GM12878 (cell line): Measurements from ENCODE around the gene UQCC5. TPM values are rescaled to one million over a fixed set of nuclear protein-coding genes. Genes with fewer than 3 reads are reported as not detected.

Experiments
- ATAC-seq: fragments of 200-7000 bp; cut with Tn5 transposase; 3 replicates; pipeline ENCODE4 v1.9.1; 2020; ENCODE audit warnings: mild to moderate bottlenecking, moderate library complexity
- BruUV-seq: library from RNA; stranded (reverse); fragments of 400-500 nt; replicated peaks from 2 replicates; lab custom pipeline; 2021; lab: Mats Ljungman, UMichigan
- CTCF ChIA-PET: fragments of 300-600 bp; sonication (Branson Sonifier 250); formaldehyde crosslinking; extraction: SDS; loops from one replicate; lab custom pipeline; 2021; ENCODE audit warnings: inconsistent platforms; lab: Yijun Ruan, JAX
- POLR2A ChIA-PET: fragments of 350-600 bp; formaldehyde crosslinking; extraction: SDS; loops from one replicate; lab custom pipeline; 2021; ENCODE audit warnings: inconsistent platforms; lab: Charles Lee
- RAD21 ChIA-PET: fragments of 300-600 bp; sonication (Branson Sonifier 250); formaldehyde crosslinking; loops from one replicate; lab custom pipeline; 2023; ENCODE audit warnings: antibody characterized with exemption; ENCODE audit not compliant: unreplicated experiment; lab: Charles Lee
- SMC1A ChIA-PET: fragments of 300-600 bp; sonication (Branson Sonifier 250); formaldehyde crosslinking; loops from one replicate; lab custom pipeline; 2023; ENCODE audit not compliant: unreplicated experiment, uncharacterized antibody; lab: Charles Lee
- DNase-seq: peaks from one replicate; pipeline ENCODE4 v3.0.0-alpha.2; 2011; ENCODE audit warnings: low read depth, low spot score
- FAIRE-seq: peaks from 3 replicates; lab custom pipeline; 2011; peaks lifted over from hg19 to GRCh38; lab: Jason Lieb, UNC
- H2AFZ ChIP-seq: 2 replicates; pipeline ENCODE4 v1.6.0; 2011; ENCODE audit warnings: low read depth, low read length, control low read depth; ENCODE audit not compliant: control insufficient read depth
- H3K27ac ChIP-seq: 2 replicates; pipeline ENCODE4 v1.5.1; 2011; ENCODE audit warnings: control low read depth; ENCODE audit not compliant: control insufficient read depth, insufficient read depth
- H3K27me3 ChIP-seq, 2 experiments: replicated peaks in 1 of 2; 2 replicates each; pipeline versions ENCODE4 v1.6.0 to v1.6.1; 2011; ENCODE audit warnings: low read length in 1 of 2; ENCODE audit not compliant: control insufficient read depth in 2 of 2, insufficient read depth in 2 of 2
- H3K36me3 ChIP-seq, 2 experiments: 2 replicates each; pipeline ENCODE4 v1.5.1; 2011; ENCODE audit warnings: low read length in 1 of 2; ENCODE audit not compliant: control insufficient read depth in 2 of 2, insufficient read depth in 2 of 2
- H3K4me1 ChIP-seq: 2 replicates; pipeline ENCODE4 v1.6.1; 2011; ENCODE audit warnings: mild to moderate bottlenecking, low read length, moderate library complexity, mixed read lengths; ENCODE audit not compliant: control insufficient read depth, insufficient read depth
- H3K4me2 ChIP-seq: 2 replicates; pipeline ENCODE4 v1.6.0; 2011; ENCODE audit warnings: control low read depth; ENCODE audit not compliant: control insufficient read depth, insufficient read depth
- H3K4me3 ChIP-seq: fragments of 200-600 bp; sonication (generic); 2 replicates; pipeline ENCODE4 v1.5.1; 2016
- H3K79me2 ChIP-seq: 2 replicates; pipeline ENCODE4 v1.6.0; 2011; ENCODE audit warnings: low read length; ENCODE audit not compliant: control insufficient read depth, insufficient read depth
- H3K9ac ChIP-seq: 2 replicates; pipeline ENCODE4 v1.8.0; 2011; ENCODE audit warnings: low read length, control low read depth, mixed read lengths; ENCODE audit not compliant: control insufficient read depth, insufficient read depth
- H3K9me3 ChIP-seq: replicated peaks from 3 replicates; pipeline ENCODE4 v1.5.1; 2011; ENCODE audit warnings: mild to moderate bottlenecking, low read length; ENCODE audit not compliant: control insufficient read depth, insufficient read depth
- H4K20me1 ChIP-seq: 2 replicates; pipeline ENCODE4 v1.6.0; 2011; ENCODE audit not compliant: control insufficient read depth, insufficient read depth
- CBX5 ChIP-seq: sonication (generic); IDR thresholded peaks from 2 replicates; pipeline ENCODE4 v1.6.1; 2016; ENCODE audit warnings: low read depth, moderate library complexity, mild to moderate bottlenecking, inconsistent platforms
- ESRRA ChIP-seq: IDR thresholded peaks from 2 replicates; pipeline ENCODE4 v1.6.1; 2012; ENCODE audit warnings: mild to moderate bottlenecking, low read length, improper control_type of control experiment
- MYC ChIP-seq: IDR thresholded peaks from 2 replicates; pipeline ENCODE4 v1.6.1; 2011; ENCODE audit warnings: mild to moderate bottlenecking, low read length, moderate library complexity, inconsistent platforms; ENCODE audit not compliant: insufficient read depth, insufficient replicate concordance, insufficient read length, severe bottlenecking
- RUNX3 ChIP-seq: IDR thresholded peaks from 2 replicates; pipeline ENCODE4 v1.6.1; 2012; ENCODE audit warnings: low read length, inconsistent platforms
- SIN3A ChIP-seq: IDR thresholded peaks from 2 replicates; pipeline ENCODE4 v1.6.1; 2012; ENCODE audit warnings: low read depth, low read length, improper control_type of control experiment
- TCF12 ChIP-seq: IDR thresholded peaks from 2 replicates; pipeline ENCODE4 v1.6.1; 2011; ENCODE audit warnings: low read depth, mild to moderate bottlenecking, low read length
- WGBS: methylation state at CpG from one replicate; pipeline ENCODE4 v1.1.6; 2016; ENCODE audit warnings: low lambda C conversion rate; ENCODE audit not compliant: insufficient replicate concordance, insufficient coverage; ENCODE audit errors: missing lambda C conversion rate; 5-methylcytosine and 5-hydroxymethylcytosine counted together
- in situ Hi-C: fragments of 300-500 bp; cut with MboI; formaldehyde crosslinking; loops from 9 replicates; pipeline ENCODE4 v1.14.3; 2018; ENCODE audit warnings: mixed read lengths
- intact Hi-C: fragments of 100-400 bp; cut with micrococcal nuclease; formaldehyde crosslinking; loops from one replicate; pipeline ENCODE4 v1.14.2; 2022; ENCODE audit not compliant: unreplicated experiment
- polyA plus RNA-seq, 11 experiments: library from polyadenylated mRNA; depleted of rRNA in 4 of 11; unstranded in 6 of 11; stranded (reverse) in 5 of 11; fragments of >200 nt; fragmentation: Nextera tagmentation in 4 of 11; fragmentation: Illumina TruSeq in 1 of 11; extraction: Ambion mirVana in 4 of 11; extraction: Trizol in 1 of 11; gene quantifications; 1 replicate in 1 of 11; 2 replicates in 10 of 11; pipeline versions ENCODE4 v1.2.1 to v1.2.3, GENCODE V29; 2011 to 2016; ENCODE audit warnings: inconsistent platforms in 2 of 11, missing spikeins in 2 of 11, low read depth in 1 of 11
- total RNA-seq, 4 experiments: library from RNA; depleted of rRNA in 3 of 4; stranded (reverse); fragments of >200 nt in 3 of 4; fragmentation: Illumina TruSeq in 1 of 4; extraction: Trizol in 1 of 4; gene quantifications; 2 replicates each; pipeline versions ENCODE4 v1.2.1 to v1.2.3, GENCODE V29; 2013 to 2021

Gene UQCC5
- total and polyA plus RNA-seq, 10 of the 15 experiments (the other 5 are each of a cell fraction or from before 2014, with no cell fraction given) = 15.1 to 84.8 (median 28.0) TPM

DNA sequence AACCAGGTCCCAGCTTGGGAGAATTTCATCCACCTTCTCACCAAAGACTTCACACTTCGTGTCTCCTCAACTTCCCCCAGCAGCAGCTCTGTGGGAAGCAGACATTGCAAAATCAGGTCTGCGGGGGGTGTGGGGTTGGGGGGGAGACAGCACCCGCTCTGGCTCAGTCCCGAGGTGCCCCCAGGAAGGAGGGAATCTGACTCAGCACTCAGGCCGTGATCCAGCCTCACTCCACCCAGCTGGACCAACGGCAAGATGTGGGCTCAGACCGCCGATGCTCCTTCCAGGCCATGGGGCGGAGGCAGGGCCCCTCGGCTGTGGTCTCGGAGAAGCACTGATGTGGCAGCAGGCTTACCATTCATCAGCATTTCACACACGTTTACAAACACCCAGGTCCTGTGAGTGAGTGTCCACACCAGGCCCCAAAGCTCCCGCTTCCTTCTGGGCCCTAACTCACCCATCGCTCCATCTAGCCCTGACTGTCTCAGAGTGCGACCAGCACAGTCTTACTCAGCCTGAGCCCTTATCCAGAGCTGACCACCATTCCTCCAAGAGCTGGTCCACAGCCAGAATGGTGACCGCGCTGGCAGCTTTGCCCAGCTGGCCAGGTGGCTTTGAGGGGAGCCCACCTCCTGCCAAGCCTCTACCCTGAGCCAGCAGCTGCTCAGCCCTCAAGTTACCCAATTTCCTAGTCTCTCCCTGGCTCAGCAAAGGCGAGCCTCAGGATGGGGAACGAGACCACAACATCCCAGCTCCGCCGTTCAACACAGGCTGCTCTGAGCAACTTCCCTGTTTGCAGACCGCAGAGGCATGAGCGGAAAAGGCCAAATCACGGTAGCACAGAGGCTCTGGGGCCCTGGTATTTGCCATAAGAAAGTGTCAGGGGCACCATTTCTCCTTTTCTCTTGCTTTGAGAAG, 38.0 kb upstream of the UQCC5 start:
- ATAC-seq (no peak; the same call in 2 of the 3 replicates), DNase-seq (no peak), FAIRE-seq (no peak)
- SMC1A ChIA-PET = no interaction called here
- Histone ChIP-seq H3K9me3 (no peaks in the 10 kb centered on the region), H3K4me3 (no peak overlapping the region), H3K27me3 (no peaks in the 10 kb centered on the region), H3K9ac (no peak overlapping the region), H2AFZ (no peak overlapping the region; the same call in 1 of the 2 replicates), H3K27ac (no peak overlapping the region), H3K4me1 (no peaks in the 10 kb centered on the region), H3K4me2 (no peak overlapping the region), H3K36me3 (no peaks in the 10 kb centered on the region), H3K79me2 (no peaks in the 10 kb centered on the region), H4K20me1 (no peaks in the 10 kb centered on the region)
- no TSS peak for BruUV-seq
- CTCF ChIA-PET = interaction anchor here (1.4 kb wide), 1 partner anchor 52 kb away, joined by 4 read pairs; no protein-coding TSS in a partner anchor
- POLR2A ChIA-PET = interaction anchor here (0.5 kb wide), 1 partner anchor 216 kb away, joined by 3 read pairs; no protein-coding TSS in a partner anchor
- in situ Hi-C loops (no loop called here), intact Hi-C loops (no loop called here)
- TF ChIP-seq RUNX3 (peak; percentile 22; the same call in 1 of the 2 replicates), MYC (no peak)
- WGBS = 34% methylated on average over 23 of the region's 24 CpGs
- RAD21 ChIA-PET = no interaction called here

- H3K4me3 ChIP-seq = no peak overlapping the region
- no peak for FAIRE-seq
- RAD21 ChIA-PET = no interaction called here
- in situ Hi-C loops = no loop called here
- CTCF ChIA-PET = interaction anchor here (0.6 kb wide), 1 partner anchor 69 kb away, joined by 3 read pairs; no protein-coding TSS in a partner anchor
- H3K36me3 ChIP-seq = no peaks in the 10 kb centered on the region
- DNase-seq = no peak
- ATAC-seq = no peak
- no peak overlapping the region for H3K9ac ChIP-seq
- intact Hi-C loops = no loop called here
- H2AFZ ChIP-seq = no peak overlapping the region
- no peaks in the 10 kb centered on the region for H3K4me1 ChIP-seq
- 57% methylated on average over 11 of the region's 11 CpGs for WGBS
- H3K27me3 ChIP-seq = no peaks in the 10 kb centered on the region
- TF ChIP-seq CBX5 = no peak
- no peak for TF ChIP-seq ESRRA
- no peak for TF ChIP-seq TCF12
- TF ChIP-seq SIN3A = no peak
- TF ChIP-seq, all 136 proteins: peak for 0
- Histone ChIP-seq H3K9me3 (no peaks in the 10 kb centered on the region), H3K27ac (no peak overlapping the region), H3K4me2 (no peak overlapping the region), H3K79me2 (no peaks in the 10 kb centered on the region), H4K20me1 (no peaks in the 10 kb centered on the region)
- no TSS peak for BruUV-seq
- POLR2A ChIA-PET = no interaction called here
- SMC1A ChIA-PET = no interaction called here
Observed at GRCh38 chr3:52501046-52501445, 35.4 kb upstream of the UQCC5 start.
